SK-N-SH treated with all-trans-retinoic acid at 6 μM for 48 hours (cell line): Measurements from ENCODE around the gene OSR1.

Source experiments
- ATAC-seq: fragments of 200-7000 bp; cut with Tn5 transposase; 3 replicates; pipeline ENCODE4 v1.9.1; 2020; ENCODE audit warnings: mild to moderate bottlenecking, moderate library complexity
- ARNTL ChIP-seq: fragments of 450-650 bp; formaldehyde crosslinking; IDR thresholded peaks from 2 replicates; pipeline ENCODE4 v1.5.0; 2020; ENCODE audit warnings: low read depth, mild to moderate bottlenecking, moderate library complexity, borderline replicate concordance
- BACH2 ChIP-seq: fragments of 250-450 bp; sonication (Bioruptor Pico); IDR thresholded peaks from 2 replicates; pipeline ENCODE4 v1.9.0; 2021; ENCODE audit warnings: mild to moderate bottlenecking, borderline replicate concordance
- CSDC2 ChIP-seq: fragments of 250-450 bp; sonication (Bioruptor Pico); IDR thresholded peaks from 2 replicates; pipeline ENCODE4 v1.5.0; 2020; ENCODE audit warnings: mild to moderate bottlenecking, moderate library complexity
- ESRRG ChIP-seq: fragments of 250-450 bp; sonication (Bioruptor Pico); IDR thresholded peaks from 2 replicates; pipeline ENCODE4 v1.6.1; 2021; ENCODE audit warnings: mild to moderate bottlenecking
- ISL1 ChIP-seq: fragments of 250-450 bp; sonication (Bioruptor Pico); IDR thresholded peaks from 2 replicates; pipeline ENCODE4 v2.1.2; 2022; ENCODE audit warnings: mild to moderate bottlenecking, moderate library complexity
- RARB ChIP-seq: fragments of 250-450 bp; sonication (Bioruptor Pico); IDR thresholded peaks from 2 replicates; pipeline ENCODE4 v1.8.0; 2021; ENCODE audit warnings: mild to moderate bottlenecking, moderate library complexity
- SNAI2 ChIP-seq: fragments of 250-450 bp; sonication (Bioruptor Pico); IDR thresholded peaks from 2 replicates; pipeline ENCODE4 v1.5.0; 2020; ENCODE audit warnings: mild to moderate bottlenecking, moderate library complexity
- TCF4 ChIP-seq: fragments of 250-450 bp; sonication (Bioruptor Pico); IDR thresholded peaks from 2 replicates; pipeline ENCODE4 v1.8.0; 2021; ENCODE audit warnings: mild to moderate bottlenecking, moderate library complexity, borderline replicate concordance
- ZFP3 ChIP-seq: fragments of 250-450 bp; sonication (Bioruptor Pico); IDR thresholded peaks from 2 replicates; pipeline ENCODE4 v1.5.0; 2020; ENCODE audit warnings: mild to moderate bottlenecking, moderate library complexity
- ZFP30 ChIP-seq: fragments of 450-650 bp; formaldehyde crosslinking; IDR thresholded peaks from 2 replicates; pipeline ENCODE4 v1.5.0; 2022; ENCODE audit warnings: mild to moderate bottlenecking, moderate library complexity
- ZNF565 ChIP-seq: fragments of 450-650 bp; formaldehyde crosslinking; conservative IDR thresholded peaks from 2 replicates; pipeline ENCODE4 v1.5.0; 2020; ENCODE audit warnings: low read depth, mild to moderate bottlenecking, moderate library complexity
- ZNF70 ChIP-seq: fragments of 450-650 bp; formaldehyde crosslinking; IDR thresholded peaks from 2 replicates; pipeline ENCODE4 v1.5.0; 2020; ENCODE audit warnings: mild to moderate bottlenecking, moderate library complexity
- ZNF8 ChIP-seq: fragments of 450-650 bp; formaldehyde crosslinking; IDR thresholded peaks from 2 replicates; pipeline ENCODE4 v1.5.0; 2020; ENCODE audit warnings: mild to moderate bottlenecking, moderate library complexity
- TF ChIP-seq, protein P1 (sequence below): fragments of 250-450 bp; sonication (Bioruptor Pico); IDR thresholded peaks from 2 replicates; pipeline ENCODE4 v1.5.1; 2021; ENCODE audit warnings: mild to moderate bottlenecking, moderate library complexity
- TF ChIP-seq, protein P2 (sequence below): fragments of 250-450 bp; sonication (Bioruptor Pico); IDR thresholded peaks from 2 replicates; pipeline ENCODE4 v1.8.0; 2021; ENCODE audit warnings: low read depth, mild to moderate bottlenecking, moderate library complexity, borderline replicate concordance
- TF ChIP-seq, protein P3 (sequence below): fragments of 250-450 bp; sonication (Bioruptor Pico); IDR thresholded peaks from 2 replicates; pipeline ENCODE4 v1.5.1; 2020; ENCODE audit warnings: low read depth, mild to moderate bottlenecking, moderate library complexity
- TF ChIP-seq, protein P4 (sequence below): fragments of 250-450 bp; sonication (Bioruptor Pico); IDR thresholded peaks from 2 replicates; pipeline ENCODE4 v1.8.0; 2020; ENCODE audit warnings: mild to moderate bottlenecking, moderate library complexity, borderline replicate concordance

The OSR1 gene

DNA sequence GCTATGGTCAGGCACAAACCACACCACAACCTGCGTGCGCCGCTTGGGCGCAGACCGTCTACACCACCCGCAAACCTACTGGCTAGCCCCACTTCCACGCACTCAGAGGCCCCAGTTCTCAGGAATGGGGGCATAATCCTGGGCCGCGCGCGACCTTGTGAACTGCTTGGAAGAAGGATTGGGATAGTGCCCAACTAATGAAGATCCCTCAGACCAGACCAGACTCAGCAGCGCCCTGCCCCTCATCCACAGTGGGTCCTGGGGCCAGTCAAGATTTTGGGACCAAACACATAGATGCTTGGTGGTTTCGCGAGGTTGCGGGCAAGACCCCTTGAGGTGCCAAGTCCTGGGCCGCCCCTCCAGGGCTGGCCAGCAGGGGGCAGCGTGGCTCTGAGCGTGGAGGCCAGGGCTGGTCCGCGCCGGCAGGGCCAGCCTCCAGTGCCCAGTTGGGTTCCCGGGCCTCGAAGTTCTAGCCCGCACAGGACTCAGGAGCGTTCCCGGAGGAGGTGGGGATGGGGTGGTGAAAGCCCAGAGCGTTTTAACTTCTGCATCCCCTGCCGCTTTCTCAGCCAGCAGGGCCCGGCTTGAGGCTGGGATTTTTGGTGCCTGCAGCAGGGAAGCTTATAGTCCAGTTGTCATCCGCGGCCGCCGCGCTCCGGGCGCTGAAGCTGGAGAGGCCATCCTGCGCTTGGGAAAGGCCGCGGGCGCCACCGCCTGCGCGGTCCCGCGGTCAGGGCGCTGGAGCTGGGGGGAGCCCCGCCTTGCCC lies 8.3 kb downstream of the OSR1 start (continued):
- TF ChIP-seq, protein P1, sequence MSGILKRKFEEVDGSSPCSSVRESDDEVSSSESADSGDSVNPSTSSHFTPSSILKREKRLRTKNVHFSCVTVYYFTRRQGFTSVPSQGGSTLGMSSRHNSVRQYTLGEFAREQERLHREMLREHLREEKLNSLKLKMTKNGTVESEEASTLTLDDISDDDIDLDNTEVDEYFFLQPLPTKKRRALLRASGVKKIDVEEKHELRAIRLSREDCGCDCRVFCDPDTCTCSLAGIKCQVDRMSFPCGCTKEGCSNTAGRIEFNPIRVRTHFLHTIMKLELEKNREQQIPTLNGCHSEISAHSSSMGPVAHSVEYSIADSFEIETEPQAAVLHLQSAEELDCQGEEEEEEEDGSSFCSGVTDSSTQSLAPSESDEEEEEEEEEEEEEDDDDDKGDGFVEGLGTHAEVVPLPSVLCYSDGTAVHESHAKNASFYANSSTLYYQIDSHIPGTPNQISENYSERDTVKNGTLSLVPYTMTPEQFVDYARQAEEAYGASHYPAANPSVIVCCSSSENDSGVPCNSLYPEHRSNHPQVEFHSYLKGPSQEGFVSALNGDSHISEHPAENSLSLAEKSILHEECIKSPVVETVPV = no peak
- no peak for TF ChIP-seq ZNF565
- no peak for TF ChIP-seq RARB (CRISPR knock-in tag)
- TF ChIP-seq, protein P2, sequence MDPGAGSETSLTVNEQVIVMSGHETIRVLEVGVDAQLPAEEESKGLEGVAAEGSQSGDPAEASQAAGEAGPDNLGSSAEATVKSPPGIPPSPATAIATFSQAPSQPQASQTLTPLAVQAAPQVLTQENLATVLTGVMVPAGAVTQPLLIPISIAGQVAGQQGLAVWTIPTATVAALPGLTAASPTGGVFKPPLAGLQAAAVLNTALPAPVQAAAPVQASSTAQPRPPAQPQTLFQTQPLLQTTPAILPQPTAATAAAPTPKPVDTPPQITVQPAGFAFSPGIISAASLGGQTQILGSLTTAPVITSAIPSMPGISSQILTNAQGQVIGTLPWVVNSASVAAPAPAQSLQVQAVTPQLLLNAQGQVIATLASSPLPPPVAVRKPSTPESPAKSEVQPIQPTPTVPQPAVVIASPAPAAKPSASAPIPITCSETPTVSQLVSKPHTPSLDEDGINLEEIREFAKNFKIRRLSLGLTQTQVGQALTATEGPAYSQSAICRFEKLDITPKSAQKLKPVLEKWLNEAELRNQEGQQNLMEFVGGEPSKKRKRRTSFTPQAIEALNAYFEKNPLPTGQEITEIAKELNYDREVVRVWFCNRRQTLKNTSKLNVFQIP (CRISPR knock-in tag) = no peak
- TF ChIP-seq ZFP3 = no peak; the same call in 1 of the 2 replicates

DNA sequence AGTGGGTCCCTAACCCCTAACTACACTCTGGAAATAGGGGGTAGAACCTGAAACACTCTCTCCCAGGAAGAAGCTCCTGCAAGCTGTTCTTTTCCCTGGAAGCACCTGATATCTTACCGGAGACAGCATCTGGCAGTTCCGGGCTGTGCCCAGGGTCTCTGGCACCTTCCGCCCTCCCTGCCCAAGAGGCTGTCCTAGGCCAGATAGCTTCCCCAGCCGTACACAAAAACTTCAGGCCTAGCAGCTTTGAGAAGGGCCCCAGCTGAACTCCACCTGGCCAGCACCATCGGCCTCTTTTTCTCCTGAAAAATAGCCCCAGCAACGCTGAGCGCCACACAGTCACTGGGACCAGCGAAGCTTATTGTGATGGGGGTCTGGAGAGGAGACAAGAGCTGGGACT lies 9.7 kb downstream of the OSR1 start:
- TF ChIP-seq, protein P1 = no peak
- TF ChIP-seq, all 23 proteins: peak for 0
- ATAC-seq = peak; percentile 2

DNA sequence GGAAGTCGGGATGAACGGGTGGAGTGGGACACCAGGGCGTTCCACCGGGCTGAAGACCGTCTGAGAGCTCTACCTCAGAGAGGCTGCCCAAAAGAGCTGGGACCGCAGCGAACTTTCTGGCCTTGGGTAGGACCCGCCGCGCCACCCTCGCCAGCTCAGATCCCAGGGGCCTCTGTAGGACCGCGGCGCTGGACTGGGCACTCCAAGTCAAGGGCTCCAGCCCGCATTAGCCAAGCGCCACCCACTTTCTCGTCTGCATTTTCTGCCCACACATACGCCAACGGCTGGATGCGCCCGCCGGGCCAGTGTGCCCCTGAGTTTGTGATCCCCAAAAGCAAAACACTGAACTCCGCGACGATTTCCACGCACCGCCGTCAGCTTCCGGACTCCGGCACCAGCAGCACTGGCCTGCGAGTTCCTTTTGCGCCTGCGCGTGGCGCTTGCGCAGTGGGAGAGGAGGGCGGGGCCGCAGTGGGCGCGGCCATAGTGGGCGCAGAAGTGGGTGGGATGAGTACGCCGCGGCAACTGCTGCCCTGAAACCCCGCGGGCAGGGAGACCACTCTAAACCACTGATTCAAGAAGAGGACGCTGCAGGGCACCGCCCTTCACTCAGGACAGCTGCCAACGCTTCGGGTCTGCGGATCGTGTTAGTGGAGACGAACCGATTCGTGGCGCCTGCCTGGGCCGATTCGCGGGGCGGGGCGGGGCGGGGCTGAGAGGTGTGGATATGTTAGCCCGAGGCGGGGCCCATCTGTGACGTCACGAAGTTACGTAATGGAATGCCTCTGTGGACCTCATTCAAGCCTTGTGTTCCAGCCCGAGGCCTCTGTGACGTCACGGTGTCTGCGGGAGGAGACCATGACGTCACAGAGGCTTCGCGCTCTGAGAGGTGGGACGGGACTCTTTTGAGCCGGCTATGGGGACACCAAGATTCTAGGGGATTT lies 10.5 kb downstream of the OSR1 start:
- TF ChIP-seq ARNTL (CRISPR knock-in tag) (no peak), BACH2 (CRISPR knock-in tag) (no peak), ZNF8 (peak; percentile 7; the same call in 1 of the 2 replicates), ZFP3 (peak; percentile 68; the same call in 1 of the 2 replicates), ESRRG (CRISPR knock-in tag) (no peak), TCF4 (CRISPR knock-in tag) (no peak), CSDC2 (CRISPR knock-in tag) (peak; percentile 85; the same call in 1 of the 2 replicates), ZFP30 (CRISPR knock-in tag) (peak; percentile 38; the same call in 1 of the 2 replicates), SNAI2 (CRISPR knock-in tag) (0 out of 2 replicates have a peak, but pooled peaks have one; percentile 46), ZNF70 (CRISPR knock-in tag) (no peak), ISL1 (CRISPR knock-in tag) (no peak)
- TF ChIP-seq, protein P1 = peak; percentile 59; the same call in 1 of the 2 replicates
- TF ChIP-seq, protein P3, sequence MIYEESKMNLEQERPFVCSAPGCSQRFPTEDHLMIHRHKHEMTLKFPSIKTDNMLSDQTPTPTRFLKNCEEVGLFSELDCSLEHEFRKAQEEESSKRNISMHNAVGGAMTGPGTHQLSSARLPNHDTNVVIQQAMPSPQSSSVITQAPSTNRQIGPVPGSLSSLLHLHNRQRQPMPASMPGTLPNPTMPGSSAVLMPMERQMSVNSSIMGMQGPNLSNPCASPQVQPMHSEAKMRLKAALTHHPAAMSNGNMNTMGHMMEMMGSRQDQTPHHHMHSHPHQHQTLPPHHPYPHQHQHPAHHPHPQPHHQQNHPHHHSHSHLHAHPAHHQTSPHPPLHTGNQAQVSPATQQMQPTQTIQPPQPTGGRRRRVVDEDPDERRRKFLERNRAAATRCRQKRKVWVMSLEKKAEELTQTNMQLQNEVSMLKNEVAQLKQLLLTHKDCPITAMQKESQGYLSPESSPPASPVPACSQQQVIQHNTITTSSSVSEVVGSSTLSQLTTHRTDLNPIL (CRISPR knock-in tag) = 0 out of 2 replicates have a peak, but pooled peaks have one; percentile 8
- TF ChIP-seq, protein P4, sequence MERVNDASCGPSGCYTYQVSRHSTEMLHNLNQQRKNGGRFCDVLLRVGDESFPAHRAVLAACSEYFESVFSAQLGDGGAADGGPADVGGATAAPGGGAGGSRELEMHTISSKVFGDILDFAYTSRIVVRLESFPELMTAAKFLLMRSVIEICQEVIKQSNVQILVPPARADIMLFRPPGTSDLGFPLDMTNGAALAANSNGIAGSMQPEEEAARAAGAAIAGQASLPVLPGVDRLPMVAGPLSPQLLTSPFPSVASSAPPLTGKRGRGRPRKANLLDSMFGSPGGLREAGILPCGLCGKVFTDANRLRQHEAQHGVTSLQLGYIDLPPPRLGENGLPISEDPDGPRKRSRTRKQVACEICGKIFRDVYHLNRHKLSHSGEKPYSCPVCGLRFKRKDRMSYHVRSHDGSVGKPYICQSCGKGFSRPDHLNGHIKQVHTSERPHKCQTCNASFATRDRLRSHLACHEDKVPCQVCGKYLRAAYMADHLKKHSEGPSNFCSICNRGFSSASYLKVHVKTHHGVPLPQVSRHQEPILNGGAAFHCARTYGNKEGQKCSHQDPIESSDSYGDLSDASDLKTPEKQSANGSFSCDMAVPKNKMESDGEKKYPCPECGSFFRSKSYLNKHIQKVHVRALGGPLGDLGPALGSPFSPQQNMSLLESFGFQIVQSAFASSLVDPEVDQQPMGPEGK (CRISPR knock-in tag) = no peak
- ATAC-seq = peak; percentile 82
